GM21526 (cell line): ENCODE results near the gene SOX10.

Experiments used
- ATAC-seq: cut with Tn5 transposase; IDR thresholded peaks from one replicate; pipeline ENCODE4 v1.9.1; 2021; ENCODE audit warnings: moderate library complexity; ENCODE audit not compliant: unreplicated experiment, low FRiP score

Gene SOX10

DNA sequence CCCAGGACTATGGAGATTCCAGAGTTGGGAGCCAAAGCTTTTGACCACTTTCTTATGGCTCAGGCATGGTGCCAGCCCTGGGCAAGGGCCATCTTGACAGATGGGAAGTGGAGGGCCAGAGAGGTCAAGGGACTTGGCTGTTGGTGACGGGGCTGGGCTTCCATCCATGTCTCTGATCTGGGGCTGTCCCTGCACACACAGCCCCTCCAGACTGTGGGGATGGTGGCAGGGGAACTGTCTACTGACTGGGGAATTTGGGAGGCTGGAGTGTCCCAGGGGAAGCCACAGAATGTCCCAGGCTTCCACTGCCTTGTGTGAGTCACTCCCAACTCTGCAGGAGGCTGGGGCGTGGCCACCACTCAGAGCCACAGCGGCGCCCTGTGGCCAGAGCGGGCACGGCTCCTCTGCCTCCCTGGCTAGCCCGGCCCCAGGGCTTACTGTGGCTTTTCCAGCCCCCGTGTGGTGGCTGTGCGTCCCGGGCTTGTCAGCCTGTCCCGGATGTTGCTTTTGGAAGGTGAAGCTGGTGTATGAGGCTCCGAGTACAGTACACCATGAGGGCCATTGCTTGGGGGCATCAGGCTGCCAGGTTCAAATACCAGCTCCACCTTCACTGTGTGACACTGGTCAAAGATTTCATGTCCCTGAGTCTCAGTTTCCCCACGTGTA, 50.5 kb downstream of the SOX10 start:
- ATAC-seq: no peak

DNA sequence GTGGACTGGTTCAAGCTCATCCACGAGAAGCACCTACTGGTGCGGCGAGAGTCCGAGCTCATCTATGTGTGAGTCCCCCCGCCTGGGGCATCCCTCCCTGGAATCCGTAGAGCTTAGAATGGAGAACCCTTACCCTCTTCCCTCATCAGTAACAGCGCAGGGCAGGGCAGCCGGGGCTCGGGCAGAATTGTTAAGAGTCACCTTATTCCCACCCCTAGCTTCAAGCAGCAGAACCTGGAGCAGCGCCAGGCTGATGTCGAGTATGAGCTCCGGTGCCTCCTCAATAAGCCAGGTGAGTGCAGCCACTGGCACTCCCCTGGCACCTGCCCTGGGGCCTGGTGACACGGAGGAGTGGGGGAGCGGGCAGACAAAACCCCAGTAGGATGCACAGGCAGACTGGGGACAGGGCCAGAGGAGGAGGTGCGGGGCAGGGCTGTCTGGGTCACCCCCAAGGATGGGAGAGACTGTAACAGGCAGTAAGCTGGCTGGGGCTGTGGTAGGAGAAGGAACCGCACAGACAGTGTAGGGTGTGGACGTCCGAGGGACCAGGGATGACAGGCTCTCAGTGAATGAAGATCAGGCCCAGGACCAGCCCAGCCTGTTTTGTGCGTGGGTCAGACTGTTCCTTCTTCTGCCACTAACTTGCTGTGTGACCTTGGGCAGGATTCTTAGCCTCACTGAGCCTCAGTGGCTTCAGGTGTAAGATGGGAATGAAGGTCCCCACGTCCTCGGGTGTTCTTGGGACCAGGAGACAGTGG, 51.4 kb downstream of the SOX10 start:
- ATAC-seq: no peak

DNA sequence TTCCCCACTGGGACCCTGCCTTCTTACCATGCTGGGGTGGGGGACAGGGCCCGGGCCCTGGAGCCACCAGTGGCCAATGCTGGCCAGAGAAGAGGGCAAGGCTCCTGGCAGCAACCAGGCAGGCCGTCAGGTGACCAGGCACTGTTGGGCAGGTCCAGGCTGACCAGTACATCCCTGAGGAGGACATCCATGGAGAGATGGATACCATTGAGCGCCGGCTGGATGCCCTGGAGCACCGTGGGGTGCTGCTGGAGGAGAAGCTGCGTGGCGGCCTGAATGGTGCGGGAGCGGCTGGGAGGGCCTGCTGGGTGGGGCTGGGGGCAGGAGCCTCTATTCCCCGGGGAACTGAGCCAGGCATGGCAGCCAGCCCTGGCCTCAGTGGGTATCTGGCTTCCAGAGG, 52.0 kb downstream of the SOX10 start:
- no peak for ATAC-seq

DNA sequence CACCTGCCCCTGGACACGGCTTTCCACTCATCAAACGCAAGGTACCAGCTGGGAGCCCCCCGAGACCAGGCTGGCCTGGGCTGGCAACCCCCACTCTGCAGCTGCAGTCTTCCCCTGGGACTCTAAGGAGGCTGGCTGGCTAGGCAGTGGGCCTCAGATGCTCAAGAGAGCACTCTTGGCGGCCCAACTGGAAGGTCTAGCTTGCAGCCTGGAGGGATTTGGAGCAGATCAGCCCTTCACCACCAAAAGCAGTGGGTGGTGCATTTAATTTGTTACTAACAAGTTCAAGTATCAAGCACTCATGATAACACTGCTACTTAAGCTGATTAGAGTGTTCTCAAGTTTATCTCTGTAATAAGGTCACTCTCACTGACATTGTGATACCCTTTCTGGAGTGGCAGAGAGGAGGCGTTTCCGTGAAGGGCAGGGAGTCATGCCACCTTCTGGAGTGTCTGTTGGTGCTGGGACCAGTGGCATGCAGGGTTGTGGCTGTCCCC, 52.4 kb downstream of the SOX10 start:
- ATAC-seq: no peak

DNA sequence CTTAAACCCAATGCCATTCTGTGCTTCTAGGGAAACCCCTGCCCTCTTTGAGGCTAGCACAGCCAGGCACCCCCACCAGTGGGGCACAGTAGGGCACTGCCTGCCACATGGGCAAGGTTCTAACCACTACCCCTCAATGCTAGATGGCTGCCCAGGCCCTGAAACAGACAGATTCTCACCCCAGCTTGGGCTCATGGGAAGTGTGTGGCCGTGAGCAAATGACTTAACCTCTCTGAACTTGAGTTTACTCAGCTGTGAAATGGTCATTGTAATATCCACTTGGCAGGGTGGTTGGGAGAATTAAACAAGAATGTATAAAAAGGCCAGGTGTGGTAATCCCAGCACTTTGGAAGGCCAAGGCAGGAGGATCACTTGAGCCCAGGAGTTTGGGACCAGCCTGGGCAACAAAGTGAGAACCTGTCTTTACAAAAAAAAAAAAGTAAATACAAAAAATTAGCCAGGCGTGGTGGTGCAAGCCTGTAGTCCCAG, 53.4 kb downstream of the SOX10 start:
- no peak for ATAC-seq

DNA sequence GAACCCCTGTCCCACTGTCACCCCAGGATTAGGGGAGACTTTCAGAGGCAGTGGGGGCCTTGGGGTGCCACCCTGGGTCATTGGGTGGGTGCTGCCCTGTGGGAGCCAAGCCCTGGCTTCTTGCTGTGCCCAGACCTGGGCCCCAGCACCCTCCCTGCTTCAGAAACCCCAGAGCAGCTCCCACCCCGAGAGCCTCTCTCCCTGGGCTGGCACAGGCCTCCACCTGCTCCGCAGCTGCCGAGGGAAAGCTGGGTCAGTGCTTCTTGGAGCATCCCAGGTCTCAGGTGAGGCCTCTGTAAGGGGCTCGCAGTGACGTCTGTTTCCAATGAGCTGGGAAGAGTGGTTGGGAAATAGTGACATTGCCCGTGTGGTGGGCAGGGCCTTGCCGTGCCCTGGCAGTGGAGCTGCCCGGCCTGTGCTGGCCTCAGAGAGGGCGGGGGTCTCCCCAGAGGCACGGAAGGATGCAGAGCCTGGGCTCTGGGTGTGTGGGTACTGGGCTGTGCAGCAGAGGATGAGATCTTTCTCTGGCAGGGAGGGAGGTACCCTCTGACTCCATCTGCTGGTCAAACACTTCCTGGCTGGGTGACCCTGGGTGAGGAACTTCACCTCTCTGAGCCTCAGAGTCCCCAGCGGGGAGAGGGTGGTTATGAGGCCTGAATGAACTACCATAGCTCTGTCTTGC, 53.9 kb downstream of the SOX10 start:
- no peak for ATAC-seq

DNA sequence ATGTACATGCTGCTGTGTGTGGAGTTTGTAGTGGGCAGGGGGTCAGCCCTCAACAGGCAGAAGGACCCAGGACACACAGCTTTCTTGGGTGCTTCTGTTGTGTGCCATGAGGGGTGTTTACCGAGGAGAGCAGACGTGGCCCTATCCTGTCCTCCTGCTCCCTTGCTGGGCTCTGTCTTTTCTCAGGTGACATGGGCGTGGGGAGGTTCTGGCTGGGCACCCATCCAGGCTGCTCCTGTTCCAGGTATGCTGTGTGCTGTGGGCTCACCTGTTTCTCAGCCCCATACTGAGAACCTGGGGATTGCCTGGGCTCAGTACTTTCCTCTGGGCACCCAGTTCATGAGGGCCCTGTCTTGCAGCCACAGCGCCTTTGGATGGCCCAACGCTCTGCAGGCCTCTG, 55.0 kb downstream of the SOX10 start:
- no peak for ATAC-seq

DNA sequence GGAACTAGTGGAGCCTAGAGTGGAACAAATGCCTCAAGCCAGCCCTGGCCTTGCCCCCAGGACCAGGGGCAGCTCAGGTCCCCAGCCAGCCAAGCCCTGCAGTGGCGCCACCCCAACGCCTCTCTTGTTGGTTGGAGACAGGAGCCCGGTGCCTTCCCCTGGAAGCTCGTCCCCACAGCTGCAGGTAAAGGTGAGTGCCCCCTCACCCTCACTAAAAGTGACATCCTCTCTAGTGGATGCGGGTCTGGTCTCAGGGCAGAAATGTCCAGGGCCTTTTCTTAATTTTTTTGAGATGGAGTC, 56.8 kb downstream of the SOX10 start:
- no peak for ATAC-seq

DNA sequence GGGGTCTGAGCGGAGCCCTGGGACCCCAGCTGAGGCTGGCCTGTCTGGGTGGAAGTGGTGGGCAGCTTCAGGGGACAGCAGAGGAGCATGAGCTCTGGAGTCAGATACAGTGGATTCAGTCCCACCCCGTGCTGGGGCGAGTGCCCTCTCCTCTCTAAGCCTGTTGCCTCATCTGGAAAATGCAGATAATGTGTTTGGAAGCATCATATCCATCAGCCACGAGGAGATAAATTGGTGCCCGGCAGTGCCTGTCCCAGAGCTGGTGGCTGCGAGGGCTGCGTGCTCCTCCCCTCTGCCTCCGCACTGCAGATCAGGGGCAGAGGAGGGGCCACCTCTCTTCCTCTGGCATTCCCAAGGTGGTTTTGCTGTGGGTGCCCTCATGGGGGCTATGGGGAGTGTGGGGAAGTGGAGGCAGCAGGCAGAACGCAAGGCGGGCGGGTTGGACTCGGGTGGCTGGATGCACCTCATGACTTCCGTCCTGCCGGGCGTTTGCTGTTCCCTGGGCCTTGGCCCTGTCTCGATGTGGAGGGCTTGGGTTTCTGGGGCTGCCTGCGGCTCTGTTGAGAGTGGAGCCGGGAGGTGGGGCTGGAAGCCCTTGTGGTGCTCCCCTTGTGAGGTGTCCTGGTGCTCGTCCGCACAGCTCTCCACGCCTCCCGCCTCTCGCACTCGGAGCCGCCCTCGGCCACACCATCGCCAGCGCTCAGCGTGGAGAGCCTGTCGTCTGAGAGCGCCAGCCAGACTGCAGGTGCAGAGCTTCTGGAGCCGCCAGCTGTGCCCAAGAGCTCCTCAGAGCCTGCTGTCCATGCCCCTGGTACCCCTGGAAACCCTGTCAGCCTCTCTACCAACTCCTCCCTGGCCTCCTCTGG, 57.4 kb downstream of the SOX10 start:
- ATAC-seq: no peak

DNA sequence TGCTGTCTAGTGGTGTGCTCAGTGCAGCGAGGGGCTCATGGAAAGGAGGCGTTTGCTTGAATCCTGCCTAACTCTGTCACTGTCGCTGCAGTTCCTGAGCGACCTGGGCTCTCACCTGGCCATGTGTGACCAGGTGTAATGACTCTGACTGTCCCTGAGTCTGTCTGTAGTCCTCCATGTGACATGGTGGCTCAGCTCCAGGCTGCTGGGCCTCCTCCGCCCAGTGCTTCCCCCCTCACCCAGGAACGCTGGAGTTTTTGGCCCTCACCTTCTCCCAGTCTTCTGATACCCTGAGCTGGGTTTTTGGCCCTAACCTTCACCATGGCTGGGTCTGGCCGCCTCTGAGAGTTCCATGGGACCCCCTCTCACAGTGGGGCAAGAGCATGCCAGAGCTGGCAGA, 58.0 kb downstream of the SOX10 start:
- ATAC-seq: no peak

DNA sequence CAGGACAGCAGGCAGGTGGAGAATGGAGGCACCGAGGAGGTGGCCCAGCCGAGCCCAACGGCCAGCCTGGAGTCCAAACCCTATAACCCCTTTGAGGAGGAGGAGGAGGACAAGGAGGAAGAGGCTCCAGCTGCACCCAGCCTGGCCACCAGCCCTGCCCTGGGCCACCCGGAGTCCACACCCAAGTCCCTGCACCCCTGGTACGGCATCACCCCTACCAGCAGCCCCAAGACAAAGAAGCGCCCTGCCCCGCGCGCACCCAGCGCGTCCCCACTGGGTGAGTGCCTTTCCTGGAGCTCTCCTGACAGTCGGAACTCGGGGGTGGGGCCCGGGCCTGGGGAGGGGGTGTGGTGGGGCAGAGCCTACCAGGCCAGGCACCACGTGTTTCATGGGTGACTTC, 58.6 kb downstream of the SOX10 start:
- no peak for ATAC-seq

DNA sequence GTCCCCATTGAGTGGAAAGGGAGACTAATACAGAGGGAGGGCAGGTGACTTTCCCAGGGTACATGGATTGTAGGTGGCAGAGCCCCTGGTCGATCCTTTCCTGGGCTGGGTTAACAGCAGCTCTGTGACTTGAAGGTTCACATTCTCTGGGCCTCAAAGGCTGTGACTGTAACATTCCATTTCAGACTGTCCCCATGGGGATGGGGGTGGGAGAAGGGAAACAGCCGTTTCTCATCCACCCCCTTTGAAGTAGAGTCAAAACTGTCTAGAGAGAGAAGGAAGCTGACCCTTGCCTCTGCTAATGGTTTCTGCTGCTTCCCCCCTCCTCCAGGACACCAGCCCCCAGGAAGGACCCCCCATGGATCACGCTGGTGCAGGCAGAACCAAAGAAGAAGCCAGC, 59.0 kb downstream of the SOX10 start:
- ATAC-seq: no peak

DNA sequence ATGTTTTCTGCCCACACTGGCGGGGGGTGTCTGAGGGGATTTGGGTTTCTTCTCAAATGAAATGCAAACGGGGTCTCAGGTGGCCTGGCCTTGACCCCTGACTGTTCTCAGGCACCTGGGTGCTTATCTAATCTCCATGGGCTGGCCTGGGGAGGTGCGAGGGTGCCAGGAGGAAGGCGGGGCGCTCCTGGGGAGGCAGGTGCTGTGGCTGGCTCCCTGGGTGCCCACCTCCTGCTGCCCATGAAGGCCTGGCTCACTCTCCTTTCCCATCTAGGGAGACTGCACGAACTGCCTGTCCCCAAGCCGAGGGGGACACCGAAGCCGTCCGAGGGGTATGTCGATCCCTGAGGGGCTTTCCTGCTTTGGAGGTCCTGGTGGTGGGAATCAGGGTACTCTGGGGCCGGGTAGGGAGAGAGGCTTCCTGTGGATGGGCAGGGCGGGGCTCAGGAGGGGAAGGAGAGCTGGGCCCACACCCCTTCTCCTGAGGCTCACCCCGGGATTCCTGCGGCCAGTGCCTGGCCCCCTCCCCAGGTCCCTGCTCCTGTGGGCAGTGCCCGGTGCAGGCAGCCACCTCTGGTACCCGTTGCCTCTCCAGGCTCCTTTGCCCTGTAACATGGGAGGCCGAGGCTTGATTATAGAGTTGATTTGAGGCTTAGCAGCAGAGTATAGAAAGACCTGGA, 59.8 kb downstream of the SOX10 start:
- ATAC-seq: no peak

DNA sequence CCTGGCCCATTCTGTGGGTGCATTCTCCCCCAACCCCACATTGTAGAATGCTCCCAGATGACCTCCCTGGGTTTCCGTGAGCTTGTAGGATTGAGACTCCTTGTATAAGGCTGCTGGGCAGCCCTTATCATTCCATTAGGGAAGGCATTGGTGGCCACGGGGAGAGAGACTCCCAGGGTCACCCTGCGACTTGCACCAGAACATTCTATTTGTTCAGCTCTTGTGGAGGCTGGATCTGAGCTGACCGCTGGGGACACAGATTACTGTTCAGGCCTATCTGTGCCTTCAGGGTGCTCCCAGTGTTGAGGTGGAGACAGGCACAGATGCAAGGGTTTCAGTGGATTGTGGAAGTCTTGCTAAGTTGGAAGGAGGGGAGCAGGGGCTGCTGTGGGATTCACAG, 60.4 kb downstream of the SOX10 start:
- ATAC-seq: no peak
